Measurements from ENCODE around the gene ZNF727.
"Not testable (repeated sequence)": the region's sequence is repeated elsewhere in the genome, so short reads cannot be mapped to it uniquely, and the experiment has no call there.

ZNF727 gene

DNA sequence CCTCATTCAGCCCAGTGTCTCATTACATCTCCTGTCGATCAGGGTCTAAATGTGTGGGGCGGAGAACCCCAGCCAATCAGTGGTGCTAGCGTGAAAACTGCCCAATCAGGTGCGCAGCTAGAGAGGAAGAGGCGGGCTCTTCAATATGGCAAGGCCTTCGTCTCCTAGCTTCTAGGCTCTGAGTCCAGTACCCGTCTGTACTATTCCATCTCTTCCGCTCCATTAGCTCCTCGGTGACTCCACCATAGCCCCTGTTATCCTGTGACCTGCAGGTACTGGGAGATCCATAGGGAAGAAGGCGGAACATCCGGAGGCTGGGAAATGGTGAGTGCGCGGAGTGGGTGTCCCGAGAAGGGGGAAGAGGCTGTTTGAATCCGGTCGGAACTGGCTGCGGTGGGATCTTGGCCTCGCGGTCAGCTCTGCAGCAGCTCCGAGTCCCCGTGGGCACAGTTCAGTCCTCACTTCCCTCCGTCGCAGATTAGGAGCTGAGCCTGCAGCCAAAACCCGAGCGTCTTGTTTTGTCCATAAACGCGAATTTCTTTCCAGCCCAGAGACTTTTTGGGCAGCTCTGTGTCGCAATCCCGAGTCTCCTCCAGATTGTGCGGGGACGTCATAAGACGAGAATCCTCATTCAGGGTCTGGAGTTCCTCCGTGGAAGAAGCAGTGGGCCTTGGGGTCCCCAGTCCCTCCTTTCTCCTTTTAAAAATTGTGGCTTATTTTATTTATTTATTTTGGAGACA, at the start of gene ZNF727:
Gene ZNF727 (plus strand): TSS at position 134 of the 740 bp plus-strand sequence. CDS start 188 bp downstream, at position 322.
- no peaks in the 10 kb centered on the region for H3K9me3 ChIP-seq (ENCODE audit: low read depth, low read length)
- TF ChIP-seq POLR2AphosphoS5 (IDR thresholded peaks at IDR 0.05; ENCODE audit: borderline replicate concordance, low read depth, low read length) (no peak), FOXP2 (optimal IDR thresholded peaks at IDR 0.05; ENCODE audit: control extremely low read depth, extremely low read length, insufficient read depth) (no peak)
- DNase-seq (ENCODE audit: low read depth, low spot score) = no peak
- no peak within 1 kb of the TSS for H3K4me3 ChIP-seq
- no peaks in the 10 kb centered on the region for H3K36me3 ChIP-seq (ENCODE audit: insufficient read depth, low read length)
- no peak within 1 kb of the TSS for H3K27ac ChIP-seq
- H3K9ac ChIP-seq (ENCODE audit: insufficient read length) = no peak within 1 kb of the TSS

GRCh38 chr7:63998549-63998948, 46.7 kb upstream of the ZNF727 start, which contains the start of gene ZNF722:
TSS of gene ZNF722 (plus strand) at chr7:63998849. CDS start at chr7:63998962, 113 bp downstream.
- TF ChIP-seq EZH2 (IDR thresholded peaks at IDR 0.05) = no peak
- no peak for TF ChIP-seq POLR2AphosphoS5 (IDR thresholded peaks at IDR 0.05; ENCODE audit: borderline replicate concordance, low read depth, low read length)
- no peak for TF ChIP-seq FOXP2 (optimal IDR thresholded peaks at IDR 0.05; ENCODE audit: control extremely low read depth, extremely low read length, insufficient read depth)
- no peak for DNase-seq (ENCODE audit: low read depth, low spot score)

GRCh38 chr7:64015496-64015895, 29.7 kb upstream of the ZNF727 start:
- H3K27ac ChIP-seq; H3K9ac ChIP-seq (ENCODE audit: insufficient read length); DNase-seq (ENCODE audit: low read depth, low spot score); H3K36me3 ChIP-seq (ENCODE audit: insufficient read depth, low read length); H3K9me3 ChIP-seq (ENCODE audit: low read depth, low read length); H3K4me3 ChIP-seq: not testable (repeated sequence)

More at GRCh38 chr7:63998549-63998948, 46.7 kb upstream of the ZNF727 start, which contains the start of gene ZNF722:
- no peak within 1 kb of the TSS for H3K4me3 ChIP-seq
- no peak within 1 kb of the TSS for H3K9ac ChIP-seq (ENCODE audit: insufficient read length)
- no peaks in the 10 kb centered on the region for H3K36me3 ChIP-seq (ENCODE audit: insufficient read depth, low read length)
- no peaks in the 10 kb centered on the region for H3K9me3 ChIP-seq (ENCODE audit: low read depth, low read length)
- no peak within 1 kb of the TSS for H3K27ac ChIP-seq

GRCh38 chr7:64035388-64035787, 9.8 kb upstream of the ZNF727 start:
- TF ChIP-seq FOXP2 (optimal IDR thresholded peaks at IDR 0.05; ENCODE audit: control extremely low read depth, extremely low read length, insufficient read depth) (no peak), POLR2AphosphoS5 (IDR thresholded peaks at IDR 0.05; ENCODE audit: borderline replicate concordance, low read depth, low read length) (no peak), EZH2 (IDR thresholded peaks at IDR 0.05) (no peak)
- no peak for DNase-seq (ENCODE audit: low read depth, low spot score)
- Histone ChIP-seq H3K36me3 (ENCODE audit: insufficient read depth, low read length) (no peaks in the 10 kb centered on the region), H3K27ac (no peak overlapping the region), H3K9ac (ENCODE audit: insufficient read length) (no peak overlapping the region), H3K4me3 (no peak overlapping the region), H3K9me3 (ENCODE audit: low read depth, low read length) (no peaks in the 10 kb centered on the region)

DNA sequence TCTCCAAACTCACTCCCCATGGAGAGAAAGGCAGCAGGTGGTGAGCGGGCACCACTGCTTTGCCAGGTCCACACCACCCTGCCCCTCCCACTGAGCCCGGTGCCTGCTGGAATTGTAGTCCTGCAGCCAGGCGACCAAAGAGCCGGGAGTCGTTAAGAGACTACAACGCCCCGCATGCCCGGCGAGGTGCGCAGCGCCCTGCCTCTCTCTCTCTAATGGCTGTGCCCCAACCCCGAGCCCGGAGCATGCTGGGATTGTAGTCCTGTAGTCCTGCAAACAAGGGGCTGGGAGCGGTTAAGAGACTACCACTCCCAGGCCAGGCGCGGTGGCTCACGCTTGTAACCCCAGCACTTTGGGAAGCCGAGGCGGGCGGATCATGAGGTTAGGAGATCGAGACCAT, 8.1 kb upstream of the ZNF727 start:
- no peaks in the 10 kb centered on the region for H3K36me3 ChIP-seq (ENCODE audit: insufficient read depth, low read length)

GRCh38 chr7:64046041-64046389, 781 bp downstream of the ZNF727 start:
- H3K9me3 ChIP-seq (ENCODE audit: low read depth, low read length) = no peaks in the 10 kb centered on the region

More for the DNA sequence above, 8.1 kb upstream of the ZNF727 start:
- H3K9me3 ChIP-seq (ENCODE audit: low read depth, low read length) = no peaks in the 10 kb centered on the region
- TF ChIP-seq FOXP2 (optimal IDR thresholded peaks at IDR 0.05; ENCODE audit: control extremely low read depth, extremely low read length, insufficient read depth) (no peak), EZH2 (IDR thresholded peaks at IDR 0.05) (no peak), POLR2AphosphoS5 (IDR thresholded peaks at IDR 0.05; ENCODE audit: borderline replicate concordance, low read depth, low read length) (no peak)
- no peak overlapping the region for H3K9ac ChIP-seq (ENCODE audit: insufficient read length)
- no peak overlapping the region for H3K4me3 ChIP-seq
- H3K27ac ChIP-seq = no peak overlapping the region
- DNase-seq (ENCODE audit: low read depth, low spot score) = no peak

GRCh38 chr7:64077837-64078698, 32.8 kb downstream of the ZNF727 start:
- H3K9ac ChIP-seq (ENCODE audit: insufficient read length); DNase-seq (ENCODE audit: low read depth, low spot score); H3K27ac ChIP-seq; H3K36me3 ChIP-seq (ENCODE audit: insufficient read depth, low read length); H3K4me3 ChIP-seq: not testable (repeated sequence)
- peaks cover 18% of the 10 kb centered on the region; the same call in 1 of the 2 replicates for H3K9me3 ChIP-seq (ENCODE audit: low read depth, low read length)

More at GRCh38 chr7:64046041-64046389, 781 bp downstream of the ZNF727 start:
- TF ChIP-seq EZH2 (IDR thresholded peaks at IDR 0.05) = no peak
- no peak for TF ChIP-seq POLR2AphosphoS5 (IDR thresholded peaks at IDR 0.05; ENCODE audit: borderline replicate concordance, low read depth, low read length)
- no peak for TF ChIP-seq FOXP2 (optimal IDR thresholded peaks at IDR 0.05; ENCODE audit: control extremely low read depth, extremely low read length, insufficient read depth)
- Histone ChIP-seq H3K4me3 (no peak overlapping the region), H3K9ac (ENCODE audit: insufficient read length) (no peak overlapping the region), H3K27ac (no peak overlapping the region), H3K36me3 (ENCODE audit: insufficient read depth, low read length) (no peaks in the 10 kb centered on the region)
- no peak for DNase-seq (ENCODE audit: low read depth, low spot score)

GRCh38 chr7:64078699-64078994, 33.4 kb downstream of the ZNF727 start:
- no peak overlapping the region for H3K4me3 ChIP-seq
- H3K9ac ChIP-seq (ENCODE audit: insufficient read length) = no peak overlapping the region
- no peaks in the 10 kb centered on the region for H3K36me3 ChIP-seq (ENCODE audit: insufficient read depth, low read length)
- H3K27ac ChIP-seq = no peak overlapping the region
- TF ChIP-seq FOXP2 (optimal IDR thresholded peaks at IDR 0.05; ENCODE audit: control extremely low read depth, extremely low read length, insufficient read depth) (no peak), POLR2AphosphoS5 (IDR thresholded peaks at IDR 0.05; ENCODE audit: borderline replicate concordance, low read depth, low read length) (no peak), EZH2 (IDR thresholded peaks at IDR 0.05) (no peak)
- peaks cover 18% of the 10 kb centered on the region; the same call in 1 of the 2 replicates for H3K9me3 ChIP-seq (ENCODE audit: low read depth, low read length)
- DNase-seq (ENCODE audit: low read depth, low spot score) = no peak
